Spleen (tissue), 7 donors: Measurements from ENCODE around the gene CDCA5.

Experiments
- POLR2A ChIP-seq, 3 donors: fragments of 450-650 bp; IDR thresholded peaks; one replicate each; pipeline ENCODE4 v1.5.1; 2017; ENCODE audit warnings: antibody characterized with exemption in 3 of 3, mild to moderate bottlenecking in 1 of 3
- TF ChIP-seq, protein P1 (sequence below), 11 experiments: fragments of 200-600 bp in 7 of 11; fragments of 450-650 bp in 4 of 11; sonication (generic) in 4 of 11; IDR thresholded peaks in 8 of 11; conservative IDR thresholded peaks in 3 of 11; 1 replicate in 7 of 11; 2 replicates in 4 of 11; pipeline versions ENCODE4 v1.4.0 to v1.8.0; 2016 to 2021; ENCODE audit warnings: antibody characterized with exemption in 11 of 11, inconsistent platforms in 4 of 11, mild to moderate bottlenecking in 1 of 11
- donor health status: DM: no; HTN: no; CAD: no; lungs with moderate emphysema.
- donor health status: DM: no; HTN: no; CAD: no.
- donor health status: DM: no; HTN: no; CAD: no.

GRCh38 chr11:65112546-65113360, 28.9 kb upstream of the CDCA5 start:
- TF ChIP-seq, protein P1, sequence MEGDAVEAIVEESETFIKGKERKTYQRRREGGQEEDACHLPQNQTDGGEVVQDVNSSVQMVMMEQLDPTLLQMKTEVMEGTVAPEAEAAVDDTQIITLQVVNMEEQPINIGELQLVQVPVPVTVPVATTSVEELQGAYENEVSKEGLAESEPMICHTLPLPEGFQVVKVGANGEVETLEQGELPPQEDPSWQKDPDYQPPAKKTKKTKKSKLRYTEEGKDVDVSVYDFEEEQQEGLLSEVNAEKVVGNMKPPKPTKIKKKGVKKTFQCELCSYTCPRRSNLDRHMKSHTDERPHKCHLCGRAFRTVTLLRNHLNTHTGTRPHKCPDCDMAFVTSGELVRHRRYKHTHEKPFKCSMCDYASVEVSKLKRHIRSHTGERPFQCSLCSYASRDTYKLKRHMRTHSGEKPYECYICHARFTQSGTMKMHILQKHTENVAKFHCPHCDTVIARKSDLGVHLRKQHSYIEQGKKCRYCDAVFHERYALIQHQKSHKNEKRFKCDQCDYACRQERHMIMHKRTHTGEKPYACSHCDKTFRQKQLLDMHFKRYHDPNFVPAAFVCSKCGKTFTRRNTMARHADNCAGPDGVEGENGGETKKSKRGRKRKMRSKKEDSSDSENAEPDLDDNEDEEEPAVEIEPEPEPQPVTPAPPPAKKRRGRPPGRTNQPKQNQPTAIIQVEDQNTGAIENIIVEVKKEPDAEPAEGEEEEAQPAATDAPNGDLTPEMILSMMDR (IDR thresholded peaks at IDR 0.05 in 8 of 11, conservative IDR thresholded peaks at IDR 0.05 in 3 of 11): peak; percentile 66 to 98 (median 95)
- TF ChIP-seq POLR2A (IDR thresholded peaks at IDR 0.05): no peak
